GM12878 (cell line): ENCODE data around the gene FNDC11. TPM values are rescaled to one million over a fixed set of nuclear protein-coding genes. Genes with fewer than 3 reads are reported as not detected.

Source experiments
- ATAC-seq: fragments of 200-7000 bp; cut with Tn5 transposase; 3 replicates; pipeline ENCODE4 v1.9.1; 2020; ENCODE audit warnings: mild to moderate bottlenecking, moderate library complexity
- BruUV-seq: library from RNA; stranded (reverse); fragments of 400-500 nt; replicated peaks from 2 replicates; lab custom pipeline; 2021; lab: Mats Ljungman, UMichigan
- CTCF ChIA-PET: fragments of 300-600 bp; sonication (Branson Sonifier 250); formaldehyde crosslinking; extraction: SDS; loops from one replicate; lab custom pipeline; 2021; ENCODE audit warnings: inconsistent platforms; lab: Yijun Ruan, JAX
- POLR2A ChIA-PET: fragments of 350-600 bp; formaldehyde crosslinking; extraction: SDS; loops from one replicate; lab custom pipeline; 2021; ENCODE audit warnings: inconsistent platforms; lab: Charles Lee
- RAD21 ChIA-PET: fragments of 300-600 bp; sonication (Branson Sonifier 250); formaldehyde crosslinking; loops from one replicate; lab custom pipeline; 2023; ENCODE audit warnings: antibody characterized with exemption; ENCODE audit not compliant: unreplicated experiment; lab: Charles Lee
- SMC1A ChIA-PET: fragments of 300-600 bp; sonication (Branson Sonifier 250); formaldehyde crosslinking; loops from one replicate; lab custom pipeline; 2023; ENCODE audit not compliant: unreplicated experiment, uncharacterized antibody; lab: Charles Lee
- DNase-seq: peaks from one replicate; pipeline ENCODE4 v3.0.0-alpha.2; 2011; ENCODE audit warnings: low read depth, low spot score
- FAIRE-seq: peaks from 3 replicates; lab custom pipeline; 2011; peaks lifted over from hg19 to GRCh38; lab: Jason Lieb, UNC
- H2AFZ ChIP-seq: 2 replicates; pipeline ENCODE4 v1.6.0; 2011; ENCODE audit warnings: low read depth, low read length, control low read depth; ENCODE audit not compliant: control insufficient read depth
- H3K27ac ChIP-seq: 2 replicates; pipeline ENCODE4 v1.5.1; 2011; ENCODE audit warnings: control low read depth; ENCODE audit not compliant: control insufficient read depth, insufficient read depth
- H3K27me3 ChIP-seq, 2 experiments: replicated peaks in 1 of 2; 2 replicates each; pipeline versions ENCODE4 v1.6.0 to v1.6.1; 2011; ENCODE audit warnings: low read length in 1 of 2; ENCODE audit not compliant: control insufficient read depth in 2 of 2, insufficient read depth in 2 of 2
- H3K36me3 ChIP-seq, 2 experiments: 2 replicates each; pipeline ENCODE4 v1.5.1; 2011; ENCODE audit warnings: low read length in 1 of 2; ENCODE audit not compliant: control insufficient read depth in 2 of 2, insufficient read depth in 2 of 2
- H3K4me1 ChIP-seq: 2 replicates; pipeline ENCODE4 v1.6.1; 2011; ENCODE audit warnings: mild to moderate bottlenecking, low read length, moderate library complexity, mixed read lengths; ENCODE audit not compliant: control insufficient read depth, insufficient read depth
- H3K4me2 ChIP-seq: 2 replicates; pipeline ENCODE4 v1.6.0; 2011; ENCODE audit warnings: control low read depth; ENCODE audit not compliant: control insufficient read depth, insufficient read depth
- H3K4me3 ChIP-seq: fragments of 200-600 bp; sonication (generic); 2 replicates; pipeline ENCODE4 v1.5.1; 2016
- H3K79me2 ChIP-seq: 2 replicates; pipeline ENCODE4 v1.6.0; 2011; ENCODE audit warnings: low read length; ENCODE audit not compliant: control insufficient read depth, insufficient read depth
- H3K9ac ChIP-seq: 2 replicates; pipeline ENCODE4 v1.8.0; 2011; ENCODE audit warnings: low read length, control low read depth, mixed read lengths; ENCODE audit not compliant: control insufficient read depth, insufficient read depth
- H3K9me3 ChIP-seq: replicated peaks from 3 replicates; pipeline ENCODE4 v1.5.1; 2011; ENCODE audit warnings: mild to moderate bottlenecking, low read length; ENCODE audit not compliant: control insufficient read depth, insufficient read depth
- H4K20me1 ChIP-seq: 2 replicates; pipeline ENCODE4 v1.6.0; 2011; ENCODE audit not compliant: control insufficient read depth, insufficient read depth
- CBX3 ChIP-seq: fragments of 200-600 bp; sonication (generic); IDR thresholded peaks from 2 replicates; pipeline ENCODE4 v1.6.1; 2016; ENCODE audit warnings: low read depth, borderline replicate concordance
- ETV6 ChIP-seq, 2 experiments: fragments of 450-650 bp in 1 of 2; IDR thresholded peaks in 1 of 2; conservative IDR thresholded peaks in 1 of 2; 2 replicates each; pipeline ENCODE4 v1.6.1; 2014; ENCODE audit warnings: antibody characterized with exemption in 1 of 2, borderline replicate concordance in 1 of 2, low read depth in 1 of 2, mild to moderate bottlenecking in 1 of 2, moderate library complexity in 1 of 2
- HDAC2 ChIP-seq: fragments of 200-600 bp; sonication (generic); IDR thresholded peaks from 2 replicates; pipeline ENCODE4 v1.6.1; 2017
- HDAC6 ChIP-seq: fragments of 200-600 bp; sonication (generic); IDR thresholded peaks from one replicate; pipeline ENCODE4 v1.8.0; 2017; ENCODE audit warnings: antibody characterized with exemption; ENCODE audit not compliant: unreplicated experiment
- NFIC ChIP-seq: IDR thresholded peaks from 2 replicates; pipeline ENCODE4 v1.6.1; 2012; ENCODE audit warnings: low read depth, mild to moderate bottlenecking, inconsistent platforms, low read length, moderate library complexity
- RB1 ChIP-seq: fragments of 450-650 bp; formaldehyde crosslinking; IDR thresholded peaks from 2 replicates; pipeline ENCODE4 v1.6.1; 2017; ENCODE audit warnings: mild to moderate bottlenecking, borderline replicate concordance
- SMARCA5 ChIP-seq: fragments of 450-650 bp; IDR thresholded peaks from 2 replicates; pipeline ENCODE4 v1.6.1; 2017; ENCODE audit warnings: mild to moderate bottlenecking
- SP1 ChIP-seq: IDR thresholded peaks from one replicate; pipeline ENCODE4 v1.6.1; 2011; ENCODE audit warnings: low read depth, low read length
- TARDBP ChIP-seq: IDR thresholded peaks from 2 replicates; pipeline ENCODE4 v1.6.1; 2016; ENCODE audit warnings: borderline replicate concordance
- WGBS: methylation state at CpG from one replicate; pipeline ENCODE4 v1.1.6; 2016; ENCODE audit warnings: low lambda C conversion rate; ENCODE audit not compliant: insufficient replicate concordance, insufficient coverage; ENCODE audit errors: missing lambda C conversion rate; 5-methylcytosine and 5-hydroxymethylcytosine counted together
- in situ Hi-C: fragments of 300-500 bp; cut with MboI; formaldehyde crosslinking; loops from 9 replicates; pipeline ENCODE4 v1.14.3; 2018; ENCODE audit warnings: mixed read lengths
- intact Hi-C: fragments of 100-400 bp; cut with micrococcal nuclease; formaldehyde crosslinking; loops from one replicate; pipeline ENCODE4 v1.14.2; 2022; ENCODE audit not compliant: unreplicated experiment
- polyA plus RNA-seq, 11 experiments: library from polyadenylated mRNA; depleted of rRNA in 4 of 11; unstranded in 6 of 11; stranded (reverse) in 5 of 11; fragments of >200 nt; fragmentation: Nextera tagmentation in 4 of 11; fragmentation: Illumina TruSeq in 1 of 11; extraction: Ambion mirVana in 4 of 11; extraction: Trizol in 1 of 11; gene quantifications; 1 replicate in 1 of 11; 2 replicates in 10 of 11; pipeline versions ENCODE4 v1.2.1 to v1.2.3, GENCODE V29; 2011 to 2016; ENCODE audit warnings: inconsistent platforms in 2 of 11, missing spikeins in 2 of 11, low read depth in 1 of 11
- total RNA-seq, 4 experiments: library from RNA; depleted of rRNA in 3 of 4; stranded (reverse); fragments of >200 nt in 3 of 4; fragmentation: Illumina TruSeq in 1 of 4; extraction: Trizol in 1 of 4; gene quantifications; 2 replicates each; pipeline versions ENCODE4 v1.2.1 to v1.2.3, GENCODE V29; 2013 to 2021
- TF ChIP-seq, protein P1 (sequence below): fragments of 450-650 bp; IDR thresholded peaks from 2 replicates; pipeline ENCODE4 v1.6.1; 2016; ENCODE audit warnings: mild to moderate bottlenecking
- TF ChIP-seq, protein P2 (sequence below): fragments of 450-650 bp; formaldehyde crosslinking; IDR thresholded peaks from 2 replicates; pipeline ENCODE4 v1.5.0; 2022; ENCODE audit warnings: mild to moderate bottlenecking, missing genetic modification characterization
- TF ChIP-seq, protein P3 (sequence below): fragments of 450-650 bp; conservative IDR thresholded peaks from 2 replicates; pipeline ENCODE4 v1.6.1; 2017; ENCODE audit warnings: mild to moderate bottlenecking, moderate library complexity
- TF ChIP-seq, protein P4 (sequence below): fragments of 450-650 bp; IDR thresholded peaks from 2 replicates; pipeline ENCODE4 v1.6.1; 2018; ENCODE audit warnings: mild to moderate bottlenecking, low read depth, moderate library complexity; ENCODE audit not compliant: partially characterized antibody

Gene FNDC11
- total and polyA plus RNA-seq, 10 of the 15 experiments (the other 5 are each of a cell fraction or from before 2014, with no cell fraction given) = 0.09 to 0.72 (median 0.34) TPM; not detected in 2

DNA sequence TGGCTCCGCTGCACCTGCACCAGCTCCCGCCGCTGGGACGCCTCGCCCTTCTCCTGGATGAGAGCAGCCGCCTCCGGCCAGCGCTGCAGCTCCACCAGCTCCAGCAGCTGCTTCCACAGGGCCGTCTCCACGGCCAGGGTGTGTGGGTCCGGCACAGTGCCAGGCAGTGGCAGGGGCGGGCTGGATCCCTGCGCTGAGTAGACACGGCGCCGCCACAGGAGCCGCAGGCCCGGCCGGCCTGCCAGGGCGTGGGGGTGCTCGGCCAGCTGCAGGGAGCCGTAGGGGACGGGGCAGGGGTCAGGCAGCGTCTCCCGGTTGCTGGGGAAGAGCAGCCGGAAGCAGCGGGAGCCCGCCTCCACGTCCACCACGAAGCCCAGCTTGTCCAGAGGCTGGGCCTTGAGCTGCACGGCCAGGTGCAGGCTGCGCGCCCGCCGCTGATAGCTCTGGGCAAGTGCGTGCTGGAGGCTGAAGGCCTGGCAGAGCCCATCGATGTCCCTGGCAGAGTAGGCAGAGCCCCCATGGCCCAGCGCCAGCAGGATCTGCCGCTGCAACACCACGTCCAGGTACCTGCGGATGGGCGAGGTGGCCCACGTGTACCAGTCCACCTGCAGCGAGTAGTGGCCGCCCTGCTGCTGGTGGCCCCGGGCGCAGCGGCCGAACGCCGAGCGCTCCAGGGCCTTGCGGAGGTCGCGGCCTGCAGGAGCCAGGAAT is 9.4 kb downstream of the FNDC11 start:
- 93% methylated on average over 45 of the region's 55 CpGs for WGBS
- RAD21 ChIA-PET = interaction anchor here (1.3 kb wide), 1 partner anchor 20 kb away, joined by 3 read pairs; no protein-coding TSS in a partner anchor
- H3K9me3 ChIP-seq = no peaks in the 10 kb centered on the region; the same call in 2 of the 3 replicates
- in situ Hi-C loops = no loop called here
- intact Hi-C loops = no loop called here
- H2AFZ ChIP-seq = no peak overlapping the region
- peaks cover 16% of the 10 kb centered on the region for H3K4me1 ChIP-seq
- POLR2A ChIA-PET = interaction anchor here (0.9 kb wide), 1 partner anchor 12 kb away, joined by 3 read pairs; no protein-coding TSS in a partner anchor
- no peak for DNase-seq
- no peaks in the 10 kb centered on the region; a peak in 1 of 4 replicates for H3K36me3 ChIP-seq
- H3K9ac ChIP-seq = no peak overlapping the region
- no peak overlapping the region for H3K4me3 ChIP-seq
- CTCF ChIA-PET = interaction anchor here (0.6 to 1.3 kb wide), 3 partner anchors 9 to 722 kb away, joined by 3 to 4 read pairs (median 3); no protein-coding TSS in a partner anchor
- H3K27me3 ChIP-seq = no peaks in the 10 kb centered on the region
- H4K20me1 ChIP-seq = no peaks in the 10 kb centered on the region
- no peaks in the 10 kb centered on the region for H3K79me2 ChIP-seq
- H3K4me2 ChIP-seq = no peak overlapping the region
- SMC1A ChIA-PET = interaction anchor here (0.9 to 1.1 kb wide), 2 partner anchors 9 to 14 kb away, joined by 3 read pairs; partner anchors contain the start of gene FNDC11
- BruUV-seq = no TSS peak
- FAIRE-seq = no peak
- H3K27ac ChIP-seq = no peak overlapping the region
- no peak for ATAC-seq
- TF ChIP-seq SMARCA5 (no peak), SP1 (no peak), HDAC6 (no peak), TARDBP (no peak), RB1 (no peak), ETV6 (conservative IDR thresholded peaks at IDR 0.05 in 1 of 2, IDR thresholded peaks at IDR 0.05 in 1 of 2; ENCODE audit: borderline replicate concordance in 1 of 2, low read depth in 1 of 2) (no peak), CBX3 (no peak), HDAC2 (no peak), NFIC (no peak)
- TF ChIP-seq, protein P1, sequence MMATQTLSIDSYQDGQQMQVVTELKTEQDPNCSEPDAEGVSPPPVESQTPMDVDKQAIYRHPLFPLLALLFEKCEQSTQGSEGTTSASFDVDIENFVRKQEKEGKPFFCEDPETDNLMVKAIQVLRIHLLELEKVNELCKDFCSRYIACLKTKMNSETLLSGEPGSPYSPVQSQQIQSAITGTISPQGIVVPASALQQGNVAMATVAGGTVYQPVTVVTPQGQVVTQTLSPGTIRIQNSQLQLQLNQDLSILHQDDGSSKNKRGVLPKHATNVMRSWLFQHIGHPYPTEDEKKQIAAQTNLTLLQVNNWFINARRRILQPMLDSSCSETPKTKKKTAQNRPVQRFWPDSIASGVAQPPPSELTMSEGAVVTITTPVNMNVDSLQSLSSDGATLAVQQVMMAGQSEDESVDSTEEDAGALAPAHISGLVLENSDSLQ = no peak
- TF ChIP-seq, protein P2, sequence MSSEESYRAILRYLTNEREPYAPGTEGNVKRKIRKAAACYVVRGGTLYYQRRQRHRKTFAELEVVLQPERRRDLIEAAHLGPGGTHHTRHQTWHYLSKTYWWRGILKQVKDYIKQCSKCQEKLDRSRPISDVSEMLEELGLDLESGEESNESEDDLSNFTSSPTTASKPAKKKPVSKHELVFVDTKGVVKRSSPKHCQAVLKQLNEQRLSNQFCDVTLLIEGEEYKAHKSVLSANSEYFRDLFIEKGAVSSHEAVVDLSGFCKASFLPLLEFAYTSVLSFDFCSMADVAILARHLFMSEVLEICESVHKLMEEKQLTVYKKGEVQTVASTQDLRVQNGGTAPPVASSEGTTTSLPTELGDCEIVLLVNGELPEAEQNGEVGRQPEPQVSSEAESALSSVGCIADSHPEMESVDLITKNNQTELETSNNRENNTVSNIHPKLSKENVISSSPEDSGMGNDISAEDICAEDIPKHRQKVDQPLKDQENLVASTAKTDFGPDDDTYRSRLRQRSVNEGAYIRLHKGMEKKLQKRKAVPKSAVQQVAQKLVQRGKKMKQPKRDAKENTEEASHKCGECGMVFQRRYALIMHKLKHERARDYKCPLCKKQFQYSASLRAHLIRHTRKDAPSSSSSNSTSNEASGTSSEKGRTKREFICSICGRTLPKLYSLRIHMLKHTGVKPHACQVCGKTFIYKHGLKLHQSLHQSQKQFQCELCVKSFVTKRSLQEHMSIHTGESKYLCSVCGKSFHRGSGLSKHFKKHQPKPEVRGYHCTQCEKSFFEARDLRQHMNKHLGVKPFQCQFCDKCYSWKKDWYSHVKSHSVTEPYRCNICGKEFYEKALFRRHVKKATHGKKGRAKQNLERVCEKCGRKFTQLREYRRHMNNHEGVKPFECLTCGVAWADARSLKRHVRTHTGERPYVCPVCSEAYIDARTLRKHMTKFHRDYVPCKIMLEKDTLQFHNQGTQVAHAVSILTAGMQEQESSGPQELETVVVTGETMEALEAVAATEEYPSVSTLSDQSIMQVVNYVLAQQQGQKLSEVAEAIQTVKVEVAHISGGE (CRISPR knock-in tag) = no peak
- TF ChIP-seq, protein P3, sequence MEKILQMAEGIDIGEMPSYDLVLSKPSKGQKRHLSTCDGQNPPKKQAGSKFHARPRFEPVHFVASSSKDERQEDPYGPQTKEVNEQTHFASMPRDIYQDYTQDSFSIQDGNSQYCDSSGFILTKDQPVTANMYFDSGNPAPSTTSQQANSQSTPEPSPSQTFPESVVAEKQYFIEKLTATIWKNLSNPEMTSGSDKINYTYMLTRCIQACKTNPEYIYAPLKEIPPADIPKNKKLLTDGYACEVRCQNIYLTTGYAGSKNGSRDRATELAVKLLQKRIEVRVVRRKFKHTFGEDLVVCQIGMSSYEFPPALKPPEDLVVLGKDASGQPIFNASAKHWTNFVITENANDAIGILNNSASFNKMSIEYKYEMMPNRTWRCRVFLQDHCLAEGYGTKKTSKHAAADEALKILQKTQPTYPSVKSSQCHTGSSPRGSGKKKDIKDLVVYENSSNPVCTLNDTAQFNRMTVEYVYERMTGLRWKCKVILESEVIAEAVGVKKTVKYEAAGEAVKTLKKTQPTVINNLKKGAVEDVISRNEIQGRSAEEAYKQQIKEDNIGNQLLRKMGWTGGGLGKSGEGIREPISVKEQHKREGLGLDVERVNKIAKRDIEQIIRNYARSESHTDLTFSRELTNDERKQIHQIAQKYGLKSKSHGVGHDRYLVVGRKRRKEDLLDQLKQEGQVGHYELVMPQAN = no peak
- TF ChIP-seq, protein P4, sequence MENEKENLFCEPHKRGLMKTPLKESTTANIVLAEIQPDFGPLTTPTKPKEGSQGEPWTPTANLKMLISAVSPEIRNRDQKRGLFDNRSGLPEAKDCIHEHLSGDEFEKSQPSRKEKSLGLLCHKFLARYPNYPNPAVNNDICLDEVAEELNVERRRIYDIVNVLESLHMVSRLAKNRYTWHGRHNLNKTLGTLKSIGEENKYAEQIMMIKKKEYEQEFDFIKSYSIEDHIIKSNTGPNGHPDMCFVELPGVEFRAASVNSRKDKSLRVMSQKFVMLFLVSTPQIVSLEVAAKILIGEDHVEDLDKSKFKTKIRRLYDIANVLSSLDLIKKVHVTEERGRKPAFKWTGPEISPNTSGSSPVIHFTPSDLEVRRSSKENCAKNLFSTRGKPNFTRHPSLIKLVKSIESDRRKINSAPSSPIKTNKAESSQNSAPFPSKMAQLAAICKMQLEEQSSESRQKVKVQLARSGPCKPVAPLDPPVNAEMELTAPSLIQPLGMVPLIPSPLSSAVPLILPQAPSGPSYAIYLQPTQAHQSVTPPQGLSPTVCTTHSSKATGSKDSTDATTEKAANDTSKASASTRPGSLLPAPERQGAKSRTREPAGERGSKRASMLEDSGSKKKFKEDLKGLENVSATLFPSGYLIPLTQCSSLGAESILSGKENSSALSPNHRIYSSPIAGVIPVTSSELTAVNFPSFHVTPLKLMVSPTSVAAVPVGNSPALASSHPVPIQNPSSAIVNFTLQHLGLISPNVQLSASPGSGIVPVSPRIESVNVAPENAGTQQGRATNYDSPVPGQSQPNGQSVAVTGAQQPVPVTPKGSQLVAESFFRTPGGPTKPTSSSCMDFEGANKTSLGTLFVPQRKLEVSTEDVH = no peak
